ENCODE measurements around the gene DNAH3.

DNA sequence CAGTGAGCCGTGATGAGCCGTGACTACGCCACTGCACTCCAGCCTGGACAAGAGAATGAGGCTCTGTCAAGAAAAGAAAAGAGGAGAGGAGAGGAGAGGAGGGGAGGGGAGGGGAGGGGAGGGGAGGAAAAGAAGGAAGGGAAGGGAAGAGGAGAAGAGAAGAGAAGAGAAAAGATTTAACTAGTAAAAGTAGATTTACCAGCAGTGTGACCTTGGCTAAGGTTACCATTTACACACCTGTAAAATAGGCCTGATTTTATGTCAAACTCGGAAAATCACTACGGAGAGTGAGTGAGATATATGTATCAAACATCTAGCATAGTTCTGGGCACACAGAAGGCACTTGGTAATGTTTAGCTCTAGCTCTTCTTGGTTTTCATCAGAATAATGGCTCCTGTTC is 140.8 kb downstream of the DNAH3 start:
- TF ChIP-seq POLR2AphosphoS5 (IDR thresholded peaks at IDR 0.05; ENCODE audit: low read depth, low read length), result no peak
- TF ChIP-seq POLR2A (IDR thresholded peaks at IDR 0.05; ENCODE audit: low read depth, low read length), result no peak
